Measurements from ENCODE around the gene SRC.

The SRC gene

DNA sequence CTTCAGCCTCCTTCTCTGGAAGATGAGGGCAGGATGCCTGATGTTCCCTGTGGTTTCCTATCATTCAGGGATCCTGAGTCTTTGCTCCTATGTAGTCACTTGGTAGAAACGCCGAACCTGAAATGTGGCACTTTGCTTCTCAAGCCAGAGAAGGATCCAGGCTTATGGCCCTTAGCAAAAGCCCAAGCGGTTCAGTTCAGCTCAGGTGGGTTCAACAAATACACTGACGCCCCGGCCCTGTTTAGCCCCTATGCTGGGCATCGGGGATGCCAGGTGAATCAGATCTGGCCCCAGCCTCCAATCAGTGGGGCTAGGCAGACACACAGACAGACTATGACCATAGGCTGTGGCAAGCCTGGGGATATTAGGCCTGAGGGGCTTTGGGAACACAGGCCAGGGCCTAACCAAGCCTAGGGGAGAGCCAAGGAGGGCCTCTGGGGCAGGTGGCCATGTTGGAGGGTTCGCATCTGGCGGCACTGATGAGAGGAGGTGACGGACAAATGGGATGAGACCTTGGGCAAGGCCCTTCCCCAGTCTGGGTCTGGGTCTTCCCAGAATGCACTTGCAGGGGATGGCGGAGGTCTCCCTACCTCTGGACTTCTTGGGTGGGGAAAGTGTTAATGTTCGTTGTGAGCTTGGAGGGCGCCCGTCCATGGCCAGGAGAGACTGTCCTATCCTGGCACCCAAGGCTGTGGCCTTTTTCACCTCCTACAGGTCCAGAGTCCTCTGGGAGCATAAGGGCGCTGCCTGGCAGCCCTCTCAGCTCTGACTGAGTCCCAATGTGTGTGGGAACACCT lies 17.6 kb upstream of the SRC start:
- DNase-seq (ENCODE audit: low read depth): no peak
- no peak overlapping the region for H3K4me3 ChIP-seq (ENCODE audit: control insufficient read depth, low read depth, low read length)
- TF ChIP-seq, protein P1, sequence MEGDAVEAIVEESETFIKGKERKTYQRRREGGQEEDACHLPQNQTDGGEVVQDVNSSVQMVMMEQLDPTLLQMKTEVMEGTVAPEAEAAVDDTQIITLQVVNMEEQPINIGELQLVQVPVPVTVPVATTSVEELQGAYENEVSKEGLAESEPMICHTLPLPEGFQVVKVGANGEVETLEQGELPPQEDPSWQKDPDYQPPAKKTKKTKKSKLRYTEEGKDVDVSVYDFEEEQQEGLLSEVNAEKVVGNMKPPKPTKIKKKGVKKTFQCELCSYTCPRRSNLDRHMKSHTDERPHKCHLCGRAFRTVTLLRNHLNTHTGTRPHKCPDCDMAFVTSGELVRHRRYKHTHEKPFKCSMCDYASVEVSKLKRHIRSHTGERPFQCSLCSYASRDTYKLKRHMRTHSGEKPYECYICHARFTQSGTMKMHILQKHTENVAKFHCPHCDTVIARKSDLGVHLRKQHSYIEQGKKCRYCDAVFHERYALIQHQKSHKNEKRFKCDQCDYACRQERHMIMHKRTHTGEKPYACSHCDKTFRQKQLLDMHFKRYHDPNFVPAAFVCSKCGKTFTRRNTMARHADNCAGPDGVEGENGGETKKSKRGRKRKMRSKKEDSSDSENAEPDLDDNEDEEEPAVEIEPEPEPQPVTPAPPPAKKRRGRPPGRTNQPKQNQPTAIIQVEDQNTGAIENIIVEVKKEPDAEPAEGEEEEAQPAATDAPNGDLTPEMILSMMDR (IDR thresholded peaks at IDR 0.05; ENCODE audit: control insufficient read depth, insufficient read depth, low read depth, low read length, missing control alignments): no peak

DNA sequence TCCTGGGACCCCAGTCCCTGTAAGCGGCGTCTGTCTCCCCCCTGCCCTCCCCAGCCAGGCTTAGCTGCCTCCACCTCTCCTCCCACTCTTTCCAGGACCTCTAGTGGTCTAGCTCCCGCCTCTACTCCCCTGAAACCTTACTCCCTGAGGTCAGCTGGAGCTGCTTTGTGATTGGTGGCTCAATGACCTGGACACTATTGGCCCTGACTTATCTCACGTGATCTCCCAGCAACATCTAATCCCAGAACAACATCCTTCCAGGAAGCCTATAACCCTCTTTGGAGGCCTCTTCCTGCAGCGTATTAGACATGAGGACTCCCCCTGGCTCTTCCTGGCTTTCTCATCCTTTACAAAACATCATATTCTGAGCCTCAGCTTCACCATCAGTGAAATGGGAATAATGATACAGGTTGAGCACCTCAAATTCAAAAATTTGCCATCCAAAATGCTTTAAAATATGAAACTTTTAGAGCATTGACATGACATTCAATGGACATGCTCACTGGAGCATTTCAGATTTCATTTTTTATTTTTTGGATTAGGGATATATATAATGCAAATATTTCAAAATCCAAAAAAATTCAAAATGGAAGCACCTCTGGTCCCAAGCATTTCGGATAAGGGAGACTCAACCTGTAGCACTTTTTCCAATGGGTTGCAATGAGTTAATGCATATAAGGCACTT lies 16.3 kb upstream of the SRC start:
- DNase-seq (ENCODE audit: low read depth): no peak

DNA sequence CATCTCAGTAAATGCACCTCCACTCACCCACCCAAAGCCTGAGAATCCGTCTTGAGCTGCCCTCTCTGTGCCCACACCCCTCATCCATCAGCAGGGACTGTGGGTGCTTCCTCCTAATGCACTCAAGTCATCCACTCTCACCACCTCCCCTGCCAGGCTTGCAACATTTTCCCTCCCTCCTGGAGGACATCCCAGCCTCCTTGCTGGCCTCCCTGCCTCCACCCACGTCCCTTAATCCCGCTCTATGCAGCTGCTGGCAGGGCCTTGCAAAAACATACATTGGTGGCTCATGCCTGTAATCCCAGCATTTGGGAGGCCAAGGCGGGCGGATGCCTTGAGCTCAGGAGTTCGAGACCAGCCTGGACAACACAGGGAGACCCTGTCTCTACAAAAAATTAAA lies 15.6 kb upstream of the SRC start:
- DNase-seq (ENCODE audit: low read depth): no peak
- TF ChIP-seq, protein P1 (IDR thresholded peaks at IDR 0.05; ENCODE audit: control insufficient read depth, insufficient read depth, low read depth, low read length, missing control alignments): no peak
- H3K4me3 ChIP-seq (ENCODE audit: control insufficient read depth, low read depth, low read length): no peak overlapping the region

More for the DNA sequence above, 16.3 kb upstream of the SRC start:
- no peak overlapping the region for H3K4me3 ChIP-seq (ENCODE audit: control insufficient read depth, low read depth, low read length)
- TF ChIP-seq, protein P1 (IDR thresholded peaks at IDR 0.05; ENCODE audit: control insufficient read depth, insufficient read depth, low read depth, low read length, missing control alignments): no peak

DNA sequence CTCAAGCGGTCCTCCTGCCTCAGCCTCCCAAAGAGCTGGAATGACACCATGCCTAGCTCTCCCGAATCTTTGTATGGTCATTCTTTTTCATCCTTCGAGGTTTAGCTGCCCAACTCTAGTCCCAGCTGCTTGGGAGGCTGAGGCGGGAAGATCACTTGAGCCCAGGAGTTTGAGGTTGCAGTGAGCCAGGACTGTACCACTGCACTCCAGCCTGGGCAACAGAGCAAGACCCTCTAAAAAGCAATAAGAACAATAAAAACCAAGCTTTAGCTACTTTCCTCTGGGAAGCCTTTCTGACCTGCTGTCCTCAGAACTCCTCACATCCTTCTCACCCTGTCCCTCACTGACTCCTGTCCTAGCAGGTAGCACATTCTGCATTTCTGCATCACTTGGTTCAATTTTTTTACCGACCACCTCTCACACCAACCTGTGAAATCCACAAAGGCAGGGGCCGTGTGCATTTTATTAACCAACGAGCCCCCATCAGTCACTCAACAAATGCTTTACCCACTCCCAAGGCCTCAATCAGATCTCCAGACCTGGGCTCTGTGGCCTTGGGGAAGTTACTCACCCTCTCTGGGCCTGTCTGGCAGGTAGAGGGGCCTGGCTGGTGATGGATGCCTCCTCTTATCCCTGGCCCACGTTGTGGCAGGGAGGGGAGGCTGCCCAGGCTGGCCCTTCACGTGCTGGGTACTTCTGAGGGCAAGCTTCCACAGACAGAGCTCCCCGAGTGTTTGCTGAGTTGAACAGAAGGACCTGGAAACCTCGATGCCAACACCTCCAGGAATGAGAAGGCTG lies 14.7 kb upstream of the SRC start:
- H3K4me3 ChIP-seq (ENCODE audit: control insufficient read depth, low read depth, low read length): no peak overlapping the region
- TF ChIP-seq, protein P1 (IDR thresholded peaks at IDR 0.05; ENCODE audit: control insufficient read depth, insufficient read depth, low read depth, low read length, missing control alignments): no peak
- DNase-seq (ENCODE audit: low read depth): no peak

DNA sequence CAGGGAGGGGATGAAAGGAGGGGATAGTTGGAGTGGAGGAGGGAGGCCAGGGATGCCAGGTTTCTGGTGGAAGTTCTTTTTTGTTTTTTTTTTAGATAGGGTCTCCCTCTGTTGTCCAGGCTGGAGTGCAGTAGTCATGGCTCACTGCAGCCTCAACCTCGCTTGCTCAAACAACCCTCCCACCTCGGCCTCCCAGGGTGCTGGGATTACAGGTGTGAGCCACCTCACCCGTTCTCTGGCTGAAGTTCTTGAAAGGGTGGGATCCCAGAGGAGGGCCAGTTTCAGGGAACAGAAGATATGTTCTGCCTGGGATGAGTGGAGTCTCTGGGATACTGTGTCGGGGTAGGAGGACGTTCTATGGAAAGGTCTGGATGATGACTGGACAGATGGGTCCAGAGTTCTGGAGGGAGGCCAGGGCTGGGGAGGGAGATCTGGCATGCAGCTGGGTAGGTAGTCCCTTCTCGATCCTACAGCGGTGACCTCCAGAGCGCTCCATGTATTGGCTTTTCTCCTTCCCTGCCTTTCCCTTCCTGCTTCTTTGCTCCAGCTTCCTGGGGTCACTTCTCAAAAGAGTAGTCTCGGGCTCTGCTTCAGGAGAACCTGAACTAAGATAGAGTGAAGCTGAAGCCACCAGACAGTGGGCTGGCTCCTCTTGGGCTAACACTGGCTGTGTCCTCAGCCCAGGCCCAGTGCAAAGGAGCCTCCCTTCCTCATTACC lies 12.7 kb upstream of the SRC start:
- H3K4me3 ChIP-seq (ENCODE audit: control insufficient read depth, low read depth, low read length): no peak overlapping the region
- no peak for DNase-seq (ENCODE audit: low read depth)
- TF ChIP-seq, protein P1 (IDR thresholded peaks at IDR 0.05; ENCODE audit: control insufficient read depth, insufficient read depth, low read depth, low read length, missing control alignments): no peak

DNA sequence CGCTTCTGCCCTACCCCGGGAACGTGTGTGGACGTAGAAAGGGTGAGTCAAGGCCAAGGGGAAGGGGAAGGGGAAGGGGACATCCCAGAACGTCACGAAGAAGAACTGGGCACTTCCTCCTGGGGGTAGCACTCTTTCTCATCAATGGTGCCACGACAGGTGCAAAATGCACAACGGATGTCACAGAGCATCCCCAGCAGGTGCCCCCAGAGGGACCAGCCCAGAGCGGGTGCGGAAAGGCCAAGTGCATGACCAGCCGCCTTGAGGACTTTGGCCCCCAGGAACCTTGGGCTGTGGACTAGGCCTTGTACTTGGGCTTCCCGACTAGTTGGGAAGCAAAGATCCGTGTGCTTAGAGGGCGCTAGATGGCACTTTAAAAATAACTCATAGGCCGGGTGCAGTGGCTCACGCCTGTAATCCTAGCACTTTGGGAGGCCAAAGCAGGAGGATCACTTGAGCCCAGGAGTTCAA lies 12.1 kb upstream of the SRC start:
- no peak overlapping the region for H3K4me3 ChIP-seq (ENCODE audit: control insufficient read depth, low read depth, low read length)
- TF ChIP-seq, protein P1 (IDR thresholded peaks at IDR 0.05; ENCODE audit: control insufficient read depth, insufficient read depth, low read depth, low read length, missing control alignments): no peak
- DNase-seq (ENCODE audit: low read depth): no peak

Measured in AG09309 (cell line).